ENCODE measurements around the gene COCH.
"Not testable (repeated sequence)": the region's sequence is repeated elsewhere in the genome, so short reads cannot be mapped to it uniquely, and the experiment has no call there.

Gene COCH

DNA sequence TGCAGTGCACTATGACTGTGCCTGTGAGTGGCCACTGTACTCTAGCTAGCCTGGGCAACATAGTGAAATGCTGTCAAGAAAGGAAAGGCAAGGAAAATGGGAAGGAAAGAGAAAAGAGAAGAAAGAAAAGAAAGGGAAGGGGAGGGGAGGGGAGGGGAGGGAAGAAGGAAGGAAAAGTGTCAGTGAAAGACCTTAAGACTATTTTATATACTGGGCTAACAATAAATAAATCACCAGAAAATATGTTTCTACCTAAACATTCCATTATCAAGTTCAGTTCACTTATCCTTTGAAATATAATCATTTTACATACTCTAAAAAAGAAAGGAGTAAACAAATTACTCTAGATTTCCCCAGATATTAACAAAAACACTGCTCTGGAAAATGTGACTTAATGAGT, 22.1 kb downstream of the COCH start:
- DNase-seq (ENCODE audit: low read depth) = no peak
- H3K4me3 ChIP-seq (ENCODE audit: low read depth, low read length) = no peak overlapping the region
- TF ChIP-seq, protein P1, sequence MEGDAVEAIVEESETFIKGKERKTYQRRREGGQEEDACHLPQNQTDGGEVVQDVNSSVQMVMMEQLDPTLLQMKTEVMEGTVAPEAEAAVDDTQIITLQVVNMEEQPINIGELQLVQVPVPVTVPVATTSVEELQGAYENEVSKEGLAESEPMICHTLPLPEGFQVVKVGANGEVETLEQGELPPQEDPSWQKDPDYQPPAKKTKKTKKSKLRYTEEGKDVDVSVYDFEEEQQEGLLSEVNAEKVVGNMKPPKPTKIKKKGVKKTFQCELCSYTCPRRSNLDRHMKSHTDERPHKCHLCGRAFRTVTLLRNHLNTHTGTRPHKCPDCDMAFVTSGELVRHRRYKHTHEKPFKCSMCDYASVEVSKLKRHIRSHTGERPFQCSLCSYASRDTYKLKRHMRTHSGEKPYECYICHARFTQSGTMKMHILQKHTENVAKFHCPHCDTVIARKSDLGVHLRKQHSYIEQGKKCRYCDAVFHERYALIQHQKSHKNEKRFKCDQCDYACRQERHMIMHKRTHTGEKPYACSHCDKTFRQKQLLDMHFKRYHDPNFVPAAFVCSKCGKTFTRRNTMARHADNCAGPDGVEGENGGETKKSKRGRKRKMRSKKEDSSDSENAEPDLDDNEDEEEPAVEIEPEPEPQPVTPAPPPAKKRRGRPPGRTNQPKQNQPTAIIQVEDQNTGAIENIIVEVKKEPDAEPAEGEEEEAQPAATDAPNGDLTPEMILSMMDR (IDR thresholded peaks at IDR 0.05; ENCODE audit: low read depth, low read length, missing control alignments) = no peak

- not testable (repeated sequence) for DNase-seq (ENCODE audit: low read depth); H3K4me3 ChIP-seq (ENCODE audit: low read depth, low read length)
Observed at GRCh38 chr14:30897121-30897520, 22.8 kb downstream of the COCH start.

DNA sequence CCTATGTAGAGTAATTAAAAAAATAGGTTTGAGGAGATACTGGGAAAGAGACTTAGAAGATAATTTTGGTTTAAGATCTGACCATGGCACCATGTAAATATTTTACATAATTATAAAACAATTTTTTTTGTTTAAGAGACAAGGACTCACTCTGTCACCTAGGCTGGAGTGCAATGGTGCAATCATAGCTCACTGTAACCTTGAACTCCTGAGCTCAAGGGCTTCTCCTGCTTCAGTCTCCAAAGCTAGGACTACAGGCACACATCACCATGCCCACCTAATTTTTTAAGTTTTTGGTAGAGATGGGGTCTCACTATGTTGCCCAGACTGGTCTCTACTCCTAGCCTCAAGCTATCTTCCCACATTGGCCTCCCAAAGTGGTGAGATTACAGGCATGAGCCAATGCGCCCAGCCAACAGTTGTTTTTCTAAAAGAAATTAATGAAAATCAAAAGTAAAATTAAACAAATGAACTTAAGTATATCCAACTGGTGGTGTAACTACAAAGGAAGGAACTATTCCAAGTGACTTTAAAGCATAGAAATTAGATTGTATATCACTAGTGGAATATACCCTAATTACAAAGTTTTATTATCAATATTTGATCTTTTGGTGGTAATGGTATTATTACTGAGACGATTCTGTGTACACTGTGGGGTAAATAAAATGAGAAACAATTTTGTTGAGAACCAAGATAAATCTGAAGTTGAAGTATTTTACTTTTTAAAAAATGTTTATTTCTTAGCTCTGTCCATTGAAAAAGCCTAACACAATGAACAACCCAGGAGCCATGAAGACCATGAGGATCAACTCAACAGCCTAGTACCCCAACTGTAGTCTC, 29.1 kb downstream of the COCH start:
- H3K4me3 ChIP-seq (ENCODE audit: low read depth, low read length) = no peak overlapping the region
- DNase-seq (ENCODE audit: low read depth) = no peak
- TF ChIP-seq, protein P1 (IDR thresholded peaks at IDR 0.05; ENCODE audit: low read depth, low read length, missing control alignments) = no peak

DNA sequence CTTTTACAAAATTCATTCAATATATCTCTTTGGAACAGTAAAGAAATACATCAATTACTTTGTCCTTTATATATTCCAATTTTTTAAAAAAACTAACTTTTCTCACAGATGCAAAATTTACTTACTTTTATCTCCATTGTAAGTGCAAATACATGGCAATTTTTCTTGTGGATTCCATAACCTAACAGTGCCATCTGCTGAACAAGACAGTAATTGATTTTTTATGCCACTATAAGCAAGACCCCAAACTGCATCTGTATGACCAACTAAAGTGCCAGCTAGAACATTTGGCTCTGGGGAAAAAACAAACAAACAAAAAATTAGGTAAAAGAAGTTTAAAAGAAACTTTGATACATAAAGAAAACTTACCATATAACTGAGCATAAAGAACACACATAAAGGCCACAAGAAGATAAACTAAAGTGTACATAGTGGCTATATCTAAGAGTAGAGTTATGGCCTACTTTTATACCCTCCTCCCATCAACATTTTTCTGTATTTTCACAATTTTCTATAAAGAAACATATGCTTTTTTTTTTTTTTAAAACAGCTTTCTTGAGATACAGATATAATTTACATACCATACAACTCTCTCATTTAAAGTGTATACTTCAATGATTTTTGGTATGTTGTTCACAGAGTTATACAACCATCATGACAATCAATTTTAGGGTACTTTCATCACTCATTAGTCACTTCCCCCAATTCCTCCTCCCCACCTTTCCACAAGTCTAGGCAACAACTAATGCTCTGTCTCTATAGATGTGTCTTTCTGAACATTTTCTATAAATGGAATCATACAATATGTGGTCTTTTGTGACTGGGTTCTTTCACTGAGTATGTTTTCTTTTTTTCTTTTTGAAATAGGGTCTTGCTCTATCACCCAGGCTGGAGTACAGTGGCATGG, 32.6 kb downstream of the COCH start:
- peak; percentile 8 for DNase-seq (ENCODE audit: low read depth)
- H3K4me3 ChIP-seq (ENCODE audit: low read depth, low read length) = no peak overlapping the region
- TF ChIP-seq, protein P1 (IDR thresholded peaks at IDR 0.05; ENCODE audit: low read depth, low read length, missing control alignments) = peak; percentile 27

GRCh38 chr14:30907659-30908057, 33.3 kb downstream of the COCH start:
- DNase-seq (ENCODE audit: low read depth) = no peak
- no peak overlapping the region for H3K4me3 ChIP-seq (ENCODE audit: low read depth, low read length)
- TF ChIP-seq, protein P1 (IDR thresholded peaks at IDR 0.05; ENCODE audit: low read depth, low read length, missing control alignments) = no peak

DNA sequence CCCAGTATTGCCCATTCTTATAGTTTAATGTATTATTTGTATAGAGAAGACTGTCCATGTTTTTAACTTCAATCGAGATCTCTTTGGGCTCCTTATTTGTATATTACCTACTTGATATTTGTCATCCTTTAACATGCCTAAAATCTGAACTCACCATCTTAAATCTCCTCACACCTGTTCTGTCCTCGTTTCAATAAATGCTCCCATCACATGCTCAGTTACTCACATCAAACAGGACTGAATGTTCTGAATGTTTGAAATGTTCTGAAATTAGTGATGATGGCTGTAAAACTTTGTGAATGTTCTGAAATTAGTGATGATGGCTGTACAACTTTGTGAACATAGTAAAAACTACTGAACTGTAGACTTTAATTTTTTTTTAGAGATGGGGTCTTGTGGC, 34.5 kb downstream of the COCH start:
- H3K4me3 ChIP-seq (ENCODE audit: low read depth, low read length) = no peak overlapping the region
- no peak for DNase-seq (ENCODE audit: low read depth)
- TF ChIP-seq, protein P1 (IDR thresholded peaks at IDR 0.05; ENCODE audit: low read depth, low read length, missing control alignments) = no peak

DNA sequence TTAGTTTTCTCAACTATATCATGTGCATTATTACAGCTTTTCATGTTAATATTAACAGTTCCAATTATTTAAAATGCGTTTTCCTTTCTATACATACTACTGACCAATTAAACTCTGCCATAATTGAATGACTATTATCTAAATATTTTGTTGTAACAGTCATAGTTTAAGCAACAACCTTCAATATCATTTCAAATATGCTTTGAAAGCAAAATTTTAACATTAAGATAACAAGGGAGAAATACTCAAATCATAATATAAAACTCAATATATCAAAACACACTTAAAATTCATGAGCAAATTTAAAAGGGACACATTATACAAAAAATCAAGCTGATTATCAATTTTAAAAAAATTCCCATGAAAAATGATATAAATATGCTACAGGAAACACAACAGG, 40.5 kb downstream of the COCH start:
- H3K4me3 ChIP-seq (ENCODE audit: low read depth, low read length) = no peak overlapping the region
- no peak for DNase-seq (ENCODE audit: low read depth)
- TF ChIP-seq, protein P1 (IDR thresholded peaks at IDR 0.05; ENCODE audit: low read depth, low read length, missing control alignments) = no peak

Measured in GM12864 (cell line).